SK-N-MC (cell line): ENCODE measurements around the gene ANKRD9.
"Not testable (repeated sequence)": the region's sequence is repeated elsewhere in the genome, so short reads cannot be mapped to it uniquely, and the experiment has no call there.

ENCODE experiments used
- DNase-seq: peaks from one replicate; pipeline ENCODE4 v3.0.0-alpha.2; 2011; ENCODE audit warnings: low read depth, low spot score
- H3K27ac ChIP-seq: fragments of 200-600 bp; sonication (generic); 2 replicates; pipeline ENCODE4 v1.5.1; 2016; ENCODE audit warnings: mixed run types
- H3K36me3 ChIP-seq: fragments of 200-600 bp; sonication (generic); 2 replicates; pipeline ENCODE4 v1.6.1; 2017; ENCODE audit warnings: antibody characterized with exemption, low read length, mixed read lengths; ENCODE audit not compliant: insufficient read depth
- H3K4me3 ChIP-seq: fragments of 200-600 bp; sonication (generic); 2 replicates; pipeline ENCODE4 v1.5.1; 2016
- H3K9ac ChIP-seq: fragments of 200-600 bp; sonication (generic); 2 replicates; pipeline ENCODE4 v1.8.0; 2017; ENCODE audit warnings: mixed run types, mixed read lengths; ENCODE audit not compliant: insufficient read length
- H3K9me3 ChIP-seq: fragments of 200-600 bp; sonication (generic); 2 replicates; pipeline ENCODE4 v1.6.1; 2017; ENCODE audit warnings: low read depth, mild to moderate bottlenecking, antibody characterized with exemption, low read length, moderate library complexity, mixed read lengths
- EZH2 ChIP-seq: fragments of 200-600 bp; sonication (generic); IDR thresholded peaks from one replicate; pipeline ENCODE4 v1.6.1; 2017; ENCODE audit warnings: antibody characterized with exemption
- FOXP2 ChIP-seq: optimal IDR thresholded peaks from 2 replicates; pipeline ENCODE3; 2011; ENCODE audit warnings: mild to moderate bottlenecking, moderate library complexity; ENCODE audit not compliant: insufficient read depth; ENCODE audit errors: extremely low read length, control extremely low read depth
- POLR2AphosphoS5 ChIP-seq: IDR thresholded peaks from 2 replicates; pipeline ENCODE4 v1.6.1; 2012; ENCODE audit warnings: mild to moderate bottlenecking, low read depth, low read length, borderline replicate concordance

The ANKRD9 gene

GRCh38 chr14:102509746-102510615 lies at the start of gene ANKRD9:
TSS of gene ANKRD9 (minus strand) at chr14:102509776. CDS start at chr14:102507889, 1,887 bp downstream.
- Histone ChIP-seq H3K4me3 (peak within 1 kb of the TSS; percentile 79), H3K9ac (peak within 1 kb of the TSS; percentile 81)

DNA sequence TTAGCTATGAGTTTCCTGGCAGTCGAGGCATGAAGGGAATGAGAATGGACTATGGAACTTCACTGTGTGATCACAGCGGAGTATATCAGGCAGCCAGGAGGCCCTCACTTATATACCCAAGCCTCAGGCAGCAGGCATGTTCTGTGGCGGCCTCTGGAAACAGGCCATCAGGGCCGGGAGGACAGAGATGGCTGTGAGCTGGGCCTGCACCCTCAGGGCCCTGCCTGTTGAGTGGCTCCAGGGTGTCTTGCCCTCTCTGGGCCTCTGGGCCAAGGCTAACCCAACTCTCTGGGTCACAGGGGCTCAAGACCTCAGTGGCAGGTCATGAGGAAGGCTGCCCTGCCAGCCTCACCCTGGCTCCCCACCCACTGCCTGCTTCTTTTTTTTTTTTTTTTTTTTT lies 49.0 kb upstream of the ANKRD9 start:
- TF ChIP-seq POLR2AphosphoS5 (no peak), FOXP2 (no peak), EZH2 (no peak)
- no peaks in the 10 kb centered on the region for H3K36me3 ChIP-seq
- H3K27ac ChIP-seq, result no peak overlapping the region
- H3K9ac ChIP-seq, result no peak overlapping the region
- no peak for DNase-seq
- no peak overlapping the region for H3K4me3 ChIP-seq
- H3K9me3 ChIP-seq, result no peaks in the 10 kb centered on the region

More at GRCh38 chr14:102509746-102510615, at the start of gene ANKRD9:
- DNase-seq, result no peak
- TF ChIP-seq EZH2 (no peak), POLR2AphosphoS5 (peak; percentile 41; the same call in 1 of the 2 replicates), FOXP2 (no peak)
- H3K36me3 ChIP-seq, result peaks cover 11% of the 10 kb centered on the region; the same call in 1 of the 2 replicates
- 0 out of 2 replicates have a peak within 1 kb of the TSS, but pooled peaks have one; percentile 25 for H3K27ac ChIP-seq
- no peaks in the 10 kb centered on the region for H3K9me3 ChIP-seq

DNA sequence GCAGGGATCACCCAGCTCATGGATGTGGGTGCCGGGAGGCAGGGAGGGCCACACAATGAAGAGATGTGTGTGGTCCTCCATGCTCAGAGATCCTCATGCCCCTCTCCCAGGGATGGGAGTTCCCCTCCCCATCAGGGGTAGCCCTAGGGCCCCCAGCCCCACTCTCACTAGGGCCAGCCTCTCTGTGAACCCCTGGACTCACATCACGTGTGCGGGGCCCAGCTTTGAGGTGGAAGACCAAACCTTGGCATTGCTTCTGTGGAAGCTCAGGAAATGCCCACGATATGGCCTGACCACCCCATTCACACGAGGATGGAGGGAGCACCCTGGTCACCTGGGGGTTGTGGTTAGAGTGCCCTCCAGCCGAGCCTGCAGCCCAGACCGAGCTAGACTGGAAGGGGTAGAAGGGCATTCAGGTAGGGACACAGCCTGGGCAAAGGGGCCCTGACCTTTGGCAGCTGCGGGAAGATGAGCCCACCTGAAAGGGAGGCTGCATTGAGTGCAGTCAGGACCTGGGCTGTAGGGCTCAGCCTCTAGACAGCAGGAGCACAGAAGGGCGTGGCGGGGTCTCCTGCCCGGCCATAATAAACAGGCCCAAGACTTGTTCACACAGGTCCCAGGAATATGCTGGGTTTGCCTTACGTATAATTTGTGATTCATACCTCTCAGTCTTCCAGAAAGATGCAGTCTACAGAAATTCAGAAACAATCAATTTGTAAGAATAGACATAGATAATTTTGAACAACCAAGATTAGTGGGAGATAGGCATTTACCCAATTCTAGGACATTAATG lies 48.1 kb upstream of the ANKRD9 start:
- Histone ChIP-seq H3K9me3 (no peaks in the 10 kb centered on the region), H3K9ac (no peak overlapping the region), H3K36me3 (no peaks in the 10 kb centered on the region; the same call in 1 of the 2 replicates), H3K4me3 (no peak overlapping the region), H3K27ac (no peak overlapping the region)
- TF ChIP-seq FOXP2, result no peak
- TF ChIP-seq EZH2, result no peak
- no peak for TF ChIP-seq POLR2AphosphoS5
- DNase-seq, result no peak

- DNase-seq, result no peak
- TF ChIP-seq FOXP2, result no peak
- no peak for TF ChIP-seq EZH2
- no peak for TF ChIP-seq POLR2AphosphoS5
- Histone ChIP-seq H3K36me3 (no peaks in the 10 kb centered on the region; the same call in 1 of the 2 replicates), H3K9me3 (no peaks in the 10 kb centered on the region), H3K4me3 (no peak overlapping the region), H3K27ac (no peak overlapping the region), H3K9ac (no peak overlapping the region)
These were observed 46.6 kb upstream of the ANKRD9 start for GRCh38 chr14:102556098-102556677.

DNA sequence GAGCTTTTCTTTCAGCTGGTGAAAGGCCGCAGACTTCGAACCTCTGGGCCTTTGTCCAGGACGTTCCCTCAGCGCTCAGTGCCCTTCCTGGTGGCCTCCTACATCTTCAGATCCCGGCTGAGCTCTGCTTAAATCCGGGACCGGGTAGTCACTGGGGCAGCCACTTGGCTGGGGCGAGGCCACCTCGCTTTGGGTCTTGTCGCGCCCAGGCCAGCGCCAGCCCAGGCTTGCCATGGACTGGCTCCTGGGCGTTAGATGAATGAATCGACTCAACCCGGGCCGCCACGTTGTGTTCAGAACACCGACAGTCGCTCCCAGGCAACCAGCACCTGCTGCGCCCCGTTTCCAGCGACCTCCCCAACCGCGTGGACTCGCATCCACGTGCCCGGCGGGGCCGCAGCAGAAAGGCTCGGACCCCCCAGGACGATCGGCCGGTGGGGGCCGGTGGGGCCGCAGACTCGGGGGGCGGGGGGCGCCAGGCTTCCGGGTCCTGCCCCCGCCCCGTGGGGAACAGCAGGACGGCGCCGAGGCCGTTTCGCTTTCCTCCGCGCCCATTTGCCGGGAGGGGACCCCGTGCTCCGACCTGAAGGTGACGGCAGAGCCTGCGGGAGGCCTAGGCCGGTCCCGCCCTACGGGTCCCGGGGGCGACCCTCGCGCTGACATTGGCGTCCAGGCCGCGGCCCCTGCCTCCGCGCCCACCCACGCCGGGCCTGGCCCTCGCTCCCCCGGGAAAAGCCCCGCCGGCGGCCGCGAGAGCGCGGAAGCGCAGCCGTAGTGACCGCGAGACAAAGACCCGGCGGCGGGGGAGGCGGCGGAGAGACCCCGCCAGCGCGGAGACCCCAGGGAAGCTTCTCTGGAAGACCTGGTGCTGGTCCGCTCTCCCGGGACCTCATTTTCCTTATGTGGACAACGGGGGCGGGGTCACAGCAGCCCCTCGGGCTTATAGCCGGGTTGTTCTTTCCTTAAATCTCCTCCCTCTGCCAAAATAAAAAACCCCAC lies 45.5 kb upstream of the ANKRD9 start:
- Histone ChIP-seq H3K9me3 (no peaks in the 10 kb centered on the region), H3K9ac (no peak overlapping the region), H3K27ac (0 out of 2 replicates have a peak overlapping the region, but pooled peaks have one; percentile 42), H3K36me3 (no peaks in the 10 kb centered on the region; the same call in 1 of the 2 replicates), H3K4me3 (no peak overlapping the region)
- no peak for DNase-seq
- TF ChIP-seq FOXP2 (no peak), EZH2 (no peak), POLR2AphosphoS5 (no peak)

DNA sequence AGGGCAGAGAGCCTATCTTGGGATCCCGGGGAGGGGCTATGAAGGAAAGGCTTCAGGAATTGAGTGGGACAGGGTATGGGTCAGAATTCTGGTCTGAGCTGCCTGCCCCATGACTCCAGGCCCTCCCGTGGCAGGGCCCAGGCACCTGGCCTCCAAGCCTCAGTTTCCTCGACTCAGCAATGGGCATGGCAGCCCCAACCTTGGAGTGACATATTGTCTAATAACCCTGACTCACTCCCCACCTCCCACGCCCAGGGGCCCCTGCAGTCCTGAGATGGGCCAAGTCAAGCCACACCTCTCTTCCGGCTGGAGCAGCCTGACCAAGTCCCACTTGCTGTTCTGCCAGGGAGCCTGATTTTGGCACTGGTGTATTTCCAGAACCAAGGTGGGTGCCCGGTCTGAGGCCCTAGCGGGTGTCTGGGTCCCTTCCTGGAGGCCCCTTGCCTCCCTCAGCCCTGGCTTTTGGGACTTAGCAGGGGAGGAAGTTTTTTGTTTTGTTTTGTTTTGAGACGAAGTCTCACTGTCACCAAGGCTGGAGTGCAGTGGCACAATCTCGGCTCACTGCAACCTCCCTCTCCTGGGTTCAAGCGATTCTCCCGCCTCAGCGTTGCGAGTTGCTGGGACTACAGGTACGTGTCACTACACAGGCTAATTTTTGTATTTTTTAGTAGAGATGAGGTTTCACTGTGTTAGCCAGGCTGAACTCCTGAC lies 42.6 kb upstream of the ANKRD9 start:
- Histone ChIP-seq H3K4me3 (no peak overlapping the region), H3K9ac (no peak overlapping the region), H3K36me3 (no peaks in the 10 kb centered on the region; the same call in 1 of the 2 replicates), H3K9me3 (no peaks in the 10 kb centered on the region), H3K27ac (0 out of 2 replicates have a peak overlapping the region, but pooled peaks have one; percentile 42)
- no peak for DNase-seq
- TF ChIP-seq EZH2, result no peak
- no peak for TF ChIP-seq POLR2AphosphoS5
- no peak for TF ChIP-seq FOXP2

- DNase-seq, H3K9me3 ChIP-seq, H3K36me3 ChIP-seq, H3K9ac ChIP-seq, H3K4me3 ChIP-seq: not testable (repeated sequence)
- peak overlapping the region; percentile 36; the same call in 1 of the 2 replicates for H3K27ac ChIP-seq
These were observed 41.4 kb upstream of the ANKRD9 start for GRCh38 chr14:102550927-102551401.
